Tibial nerve (tissue), 3 donors: ENCODE results near the gene DUSP18.

Experiments used
- POLR2A ChIP-seq, 2 donors: fragments of 450-650 bp; IDR thresholded peaks; one replicate each; pipeline ENCODE4 v1.6.1; 2017; ENCODE audit warnings: antibody characterized with exemption in 2 of 2, mild to moderate bottlenecking in 2 of 2, moderate library complexity in 2 of 2
- TF ChIP-seq, protein P1 (sequence below), 5 experiments: fragments of 200-600 bp in 3 of 5; fragments of 450-650 bp in 2 of 5; sonication (generic) in 3 of 5; IDR thresholded peaks; one replicate each; pipeline ENCODE4 v1.5.1; 2016 to 2019; ENCODE audit warnings: antibody characterized with exemption in 5 of 5, mild to moderate bottlenecking in 3 of 5, moderate library complexity in 2 of 5

DNA sequence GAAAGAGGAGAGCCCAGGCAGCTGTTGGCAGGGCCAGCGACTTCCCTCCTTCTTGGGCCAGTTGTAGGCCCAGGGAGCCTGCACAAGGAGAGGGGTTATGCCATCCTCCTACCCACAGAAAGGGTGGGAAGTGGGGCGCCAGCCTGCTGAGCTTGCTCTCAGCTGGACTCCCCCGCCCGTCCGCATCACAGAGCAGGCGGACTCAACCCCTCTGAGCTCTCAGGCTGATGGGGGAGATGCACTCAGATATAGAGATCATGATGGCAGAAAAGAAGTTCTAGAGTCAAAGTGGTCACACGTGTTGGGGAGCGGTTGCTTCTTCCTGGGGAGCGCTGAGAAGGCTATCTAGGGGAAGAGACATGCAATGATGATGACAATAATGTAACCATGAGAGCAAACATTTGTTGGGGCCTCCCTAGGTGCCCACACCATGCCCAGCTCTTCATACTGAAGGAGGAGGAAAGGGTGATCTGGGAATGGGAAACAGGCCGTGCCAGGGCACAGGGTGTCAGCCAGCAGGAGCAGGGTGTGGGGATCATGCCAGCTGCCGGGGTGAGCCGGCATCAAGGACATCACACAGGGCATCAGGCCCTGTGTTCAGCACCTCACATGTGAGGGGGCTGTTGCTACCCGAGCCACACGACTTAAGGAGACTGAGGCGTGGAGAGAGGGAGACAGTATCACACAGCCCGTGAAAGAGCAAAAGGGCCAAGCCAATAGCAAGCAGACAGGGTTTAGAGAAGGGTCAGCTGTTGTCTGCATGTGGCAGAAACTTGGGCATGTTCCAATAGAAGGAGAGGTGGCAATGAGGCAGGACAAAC is 24.4 kb downstream of the DUSP18 start:
- TF ChIP-seq, protein P1, sequence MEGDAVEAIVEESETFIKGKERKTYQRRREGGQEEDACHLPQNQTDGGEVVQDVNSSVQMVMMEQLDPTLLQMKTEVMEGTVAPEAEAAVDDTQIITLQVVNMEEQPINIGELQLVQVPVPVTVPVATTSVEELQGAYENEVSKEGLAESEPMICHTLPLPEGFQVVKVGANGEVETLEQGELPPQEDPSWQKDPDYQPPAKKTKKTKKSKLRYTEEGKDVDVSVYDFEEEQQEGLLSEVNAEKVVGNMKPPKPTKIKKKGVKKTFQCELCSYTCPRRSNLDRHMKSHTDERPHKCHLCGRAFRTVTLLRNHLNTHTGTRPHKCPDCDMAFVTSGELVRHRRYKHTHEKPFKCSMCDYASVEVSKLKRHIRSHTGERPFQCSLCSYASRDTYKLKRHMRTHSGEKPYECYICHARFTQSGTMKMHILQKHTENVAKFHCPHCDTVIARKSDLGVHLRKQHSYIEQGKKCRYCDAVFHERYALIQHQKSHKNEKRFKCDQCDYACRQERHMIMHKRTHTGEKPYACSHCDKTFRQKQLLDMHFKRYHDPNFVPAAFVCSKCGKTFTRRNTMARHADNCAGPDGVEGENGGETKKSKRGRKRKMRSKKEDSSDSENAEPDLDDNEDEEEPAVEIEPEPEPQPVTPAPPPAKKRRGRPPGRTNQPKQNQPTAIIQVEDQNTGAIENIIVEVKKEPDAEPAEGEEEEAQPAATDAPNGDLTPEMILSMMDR (IDR thresholded peaks at IDR 0.05), result no peak
- TF ChIP-seq POLR2A (IDR thresholded peaks at IDR 0.05), result no peak
